Measurements from ENCODE around the gene SELP. TPM values are rescaled to one million over a fixed set of nuclear protein-coding genes. Genes with fewer than 3 reads are reported as not detected.

SELP gene
- polyA plus RNA-seq, 1 donor (not counting 4 experiments of a cell fraction or from before 2014, with no cell fraction given) = 0.09 TPM

DNA sequence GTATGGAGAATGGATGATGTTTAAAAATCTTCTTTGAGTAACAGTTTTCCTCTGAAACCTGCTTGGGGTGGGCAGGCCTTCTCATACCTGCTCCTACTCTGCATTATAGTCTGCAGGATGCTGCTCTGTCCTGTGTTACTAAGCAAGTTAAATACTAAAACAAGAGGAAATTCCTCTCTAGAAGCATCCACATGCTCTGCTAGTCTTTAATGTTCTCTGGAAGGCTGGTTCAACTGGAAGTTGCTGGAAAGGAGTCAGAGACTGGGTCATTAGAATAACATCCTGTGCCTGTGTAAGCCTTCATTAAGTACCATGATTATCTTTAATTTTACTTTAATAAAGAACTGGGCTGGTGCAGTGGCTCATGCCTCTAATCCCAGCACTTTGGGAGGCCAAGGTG lies 5.8 kb downstream of the SELP start:
- no peak overlapping the region for H3K9ac ChIP-seq (ENCODE audit: control insufficient read depth, extremely low read depth, insufficient read depth, low read length)
- H3K9me3 ChIP-seq (ENCODE audit: control insufficient read depth, low read depth, low read length) = no peaks in the 10 kb centered on the region
- H3K4me1 ChIP-seq (ENCODE audit: control insufficient read depth, extremely low read depth, insufficient read depth, low read length) = no peaks in the 10 kb centered on the region
- no peaks in the 10 kb centered on the region for H3K79me2 ChIP-seq (ENCODE audit: control insufficient read depth, insufficient read depth, low read length)
- no peak overlapping the region for H3K4me2 ChIP-seq (ENCODE audit: control insufficient read depth, extremely low read depth, insufficient read depth, low read depth, low read length)
- no peaks in the 10 kb centered on the region for H4K20me1 ChIP-seq (ENCODE audit: control insufficient read depth, extremely low read depth, insufficient read depth, low read length)
- TF ChIP-seq, protein P1, sequence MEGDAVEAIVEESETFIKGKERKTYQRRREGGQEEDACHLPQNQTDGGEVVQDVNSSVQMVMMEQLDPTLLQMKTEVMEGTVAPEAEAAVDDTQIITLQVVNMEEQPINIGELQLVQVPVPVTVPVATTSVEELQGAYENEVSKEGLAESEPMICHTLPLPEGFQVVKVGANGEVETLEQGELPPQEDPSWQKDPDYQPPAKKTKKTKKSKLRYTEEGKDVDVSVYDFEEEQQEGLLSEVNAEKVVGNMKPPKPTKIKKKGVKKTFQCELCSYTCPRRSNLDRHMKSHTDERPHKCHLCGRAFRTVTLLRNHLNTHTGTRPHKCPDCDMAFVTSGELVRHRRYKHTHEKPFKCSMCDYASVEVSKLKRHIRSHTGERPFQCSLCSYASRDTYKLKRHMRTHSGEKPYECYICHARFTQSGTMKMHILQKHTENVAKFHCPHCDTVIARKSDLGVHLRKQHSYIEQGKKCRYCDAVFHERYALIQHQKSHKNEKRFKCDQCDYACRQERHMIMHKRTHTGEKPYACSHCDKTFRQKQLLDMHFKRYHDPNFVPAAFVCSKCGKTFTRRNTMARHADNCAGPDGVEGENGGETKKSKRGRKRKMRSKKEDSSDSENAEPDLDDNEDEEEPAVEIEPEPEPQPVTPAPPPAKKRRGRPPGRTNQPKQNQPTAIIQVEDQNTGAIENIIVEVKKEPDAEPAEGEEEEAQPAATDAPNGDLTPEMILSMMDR (optimal IDR thresholded peaks at IDR 0.05 in 1 of 3, IDR thresholded peaks at IDR 0.05 in 1 of 3, conservative IDR thresholded peaks at IDR 0.05 in 1 of 3; ENCODE audit: extremely low read depth in 1 of 3, insufficient read depth in 2 of 3, low read length in 3 of 3) = no peak
- DNase-seq (ENCODE audit: low read depth, low spot score) (no peak), FAIRE-seq (no peak)
- H3K36me3 ChIP-seq (ENCODE audit: control insufficient read depth in 2 of 2, extremely low read depth in 1 of 2, insufficient read depth in 2 of 2, low read length in 2 of 2) = no peaks in the 10 kb centered on the region
- H3K27me3 ChIP-seq (ENCODE audit: control insufficient read depth, extremely low read depth, insufficient read depth, low read length) = peaks cover 4% of the 10 kb centered on the region
- H3K9me1 ChIP-seq (ENCODE audit: control insufficient read depth, extremely low read depth, insufficient read depth, low read length) = no peaks in the 10 kb centered on the region
- dilution Hi-C loops (cut with MboI; ENCODE audit: extremely low pct_ligation_motif_present, low sequenced_read_pairs) = no loop called here
- H3K4me3 ChIP-seq (ENCODE audit: control insufficient read depth in 2 of 3, extremely low read depth in 1 of 3, insufficient read depth in 2 of 3, low read depth in 1 of 3, low read length in 3 of 3) = no peak overlapping the region
- H2AFZ ChIP-seq (ENCODE audit: control insufficient read depth, low read length) = no peak overlapping the region
- no peak overlapping the region for H3K27ac ChIP-seq (ENCODE audit: control insufficient read depth, insufficient read depth, low read length)

DNA sequence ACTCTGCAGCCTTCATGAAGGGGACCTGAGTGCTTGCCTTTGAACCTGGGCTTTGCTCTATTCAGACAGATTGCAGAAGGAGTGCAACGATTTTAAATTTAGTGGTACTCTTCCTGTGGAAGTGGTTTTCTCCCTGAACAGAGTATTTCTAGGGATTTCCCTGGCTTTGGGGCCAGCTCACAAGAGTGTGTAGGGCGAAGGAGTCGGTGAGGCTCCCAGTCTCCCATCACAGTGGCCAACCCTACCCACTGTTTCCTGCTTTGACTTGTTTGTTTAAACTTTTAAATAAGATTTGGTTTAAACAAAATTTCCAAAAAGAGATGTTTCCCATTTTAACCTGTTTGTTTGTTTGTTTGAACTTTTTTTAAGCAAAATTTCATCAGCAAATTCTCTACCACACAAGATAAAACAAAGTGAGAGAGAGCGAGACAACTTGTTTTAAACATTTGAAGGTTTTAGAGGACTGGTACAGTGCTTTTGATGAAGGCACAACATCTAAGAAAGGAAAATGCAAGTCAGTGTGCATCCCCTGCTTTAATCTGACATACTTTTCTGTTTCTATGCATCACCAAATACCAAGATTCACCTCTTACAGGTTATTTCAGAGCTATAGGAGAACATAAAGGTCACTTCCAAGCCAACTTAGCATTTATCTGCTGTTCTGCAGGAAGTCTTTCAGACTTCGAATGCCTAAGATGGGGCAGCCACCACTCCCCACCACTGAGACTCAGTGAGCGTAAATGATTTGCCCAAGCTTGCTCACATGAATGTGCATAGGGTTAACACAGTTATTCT lies 6.6 kb downstream of the SELP start:
- no peaks in the 10 kb centered on the region for H3K79me2 ChIP-seq (ENCODE audit: control insufficient read depth, insufficient read depth, low read length)
- no peak overlapping the region for H3K9ac ChIP-seq (ENCODE audit: control insufficient read depth, extremely low read depth, insufficient read depth, low read length)
- no peak for TF ChIP-seq EZH2 (IDR thresholded peaks at IDR 0.05; ENCODE audit: low read length)
- TF ChIP-seq, protein P1 (optimal IDR thresholded peaks at IDR 0.05 in 1 of 3, IDR thresholded peaks at IDR 0.05 in 1 of 3, conservative IDR thresholded peaks at IDR 0.05 in 1 of 3; ENCODE audit: extremely low read depth in 1 of 3, insufficient read depth in 2 of 3, low read length in 3 of 3) = no peak
- no peaks in the 10 kb centered on the region for H3K9me3 ChIP-seq (ENCODE audit: control insufficient read depth, low read depth, low read length)
- no peaks in the 10 kb centered on the region for H3K9me1 ChIP-seq (ENCODE audit: control insufficient read depth, extremely low read depth, insufficient read depth, low read length)
- no peak overlapping the region for H3K4me2 ChIP-seq (ENCODE audit: control insufficient read depth, extremely low read depth, insufficient read depth, low read depth, low read length)
- no peak overlapping the region for H2AFZ ChIP-seq (ENCODE audit: control insufficient read depth, low read length)
- DNase-seq (ENCODE audit: low read depth, low spot score) (no peak), FAIRE-seq (no peak)
- no peak overlapping the region for H3K27ac ChIP-seq (ENCODE audit: control insufficient read depth, insufficient read depth, low read length)
- no peak overlapping the region for H3K4me3 ChIP-seq (ENCODE audit: control insufficient read depth in 2 of 3, extremely low read depth in 1 of 3, insufficient read depth in 2 of 3, low read depth in 1 of 3, low read length in 3 of 3)
- no peaks in the 10 kb centered on the region for H3K4me1 ChIP-seq (ENCODE audit: control insufficient read depth, extremely low read depth, insufficient read depth, low read length)
- H4K20me1 ChIP-seq (ENCODE audit: control insufficient read depth, extremely low read depth, insufficient read depth, low read length) = no peaks in the 10 kb centered on the region
- dilution Hi-C loops (cut with MboI; ENCODE audit: extremely low pct_ligation_motif_present, low sequenced_read_pairs) = no loop called here
- peaks cover 4% of the 10 kb centered on the region for H3K27me3 ChIP-seq (ENCODE audit: control insufficient read depth, extremely low read depth, insufficient read depth, low read length)
- H3K36me3 ChIP-seq (ENCODE audit: control insufficient read depth in 2 of 2, extremely low read depth in 1 of 2, insufficient read depth in 2 of 2, low read length in 2 of 2) = no peaks in the 10 kb centered on the region
